Measurements from ENCODE around the gene KIF6.
"Not testable (repeated sequence)": the region's sequence is repeated elsewhere in the genome, so short reads cannot be mapped to it uniquely, and the experiment has no call there.

KIF6 gene

GRCh38 chr6:39707962-39708683, 17.1 kb downstream of the KIF6 start:
- DNase-seq (ENCODE audit: low read depth, low spot score) = no peak

GRCh38 chr6:39706819-39707335, 18.3 kb downstream of the KIF6 start:
- DNase-seq (ENCODE audit: low read depth, low spot score) = no peak

GRCh38 chr6:39702265-39702664, 22.9 kb downstream of the KIF6 start:
- no peak for DNase-seq (ENCODE audit: low read depth, low spot score)

GRCh38 chr6:39700362-39700761, 24.8 kb downstream of the KIF6 start:
- no peak for DNase-seq (ENCODE audit: low read depth, low spot score)

GRCh38 chr6:39698789-39699188, 26.4 kb downstream of the KIF6 start:
- no peak for DNase-seq (ENCODE audit: low read depth, low spot score)

- DNase-seq (ENCODE audit: low read depth, low spot score) = no peak
These were observed 28.0 kb downstream of the KIF6 start for GRCh38 chr6:39696986-39697788.

GRCh38 chr6:39695447-39695846, 29.8 kb downstream of the KIF6 start:
- no peak for DNase-seq (ENCODE audit: low read depth, low spot score)

- no peak for DNase-seq (ENCODE audit: low read depth, low spot score)
These were observed 32.0 kb downstream of the KIF6 start for GRCh38 chr6:39693206-39693605.

- no peak for DNase-seq (ENCODE audit: low read depth, low spot score)
These were observed 36.7 kb downstream of the KIF6 start for GRCh38 chr6:39688494-39688893.

- no peak for DNase-seq (ENCODE audit: low read depth, low spot score)
These were observed 38.2 kb downstream of the KIF6 start for GRCh38 chr6:39686976-39687375.

GRCh38 chr6:39685938-39686337, 39.3 kb downstream of the KIF6 start:
- DNase-seq (ENCODE audit: low read depth, low spot score) = no peak

- DNase-seq (ENCODE audit: low read depth, low spot score) = no peak
These were observed 39.8 kb downstream of the KIF6 start for GRCh38 chr6:39685489-39685826.

GRCh38 chr6:39684790-39685488, 40.3 kb downstream of the KIF6 start:
- no peak for DNase-seq (ENCODE audit: low read depth, low spot score)

GRCh38 chr6:39681674-39682121, 43.5 kb downstream of the KIF6 start:
- DNase-seq (ENCODE audit: low read depth, low spot score) = no peak

GRCh38 chr6:39678914-39679313, 46.3 kb downstream of the KIF6 start:
- DNase-seq (ENCODE audit: low read depth, low spot score) = no peak

GRCh38 chr6:39677318-39677717, 47.9 kb downstream of the KIF6 start:
- not testable (repeated sequence) for DNase-seq (ENCODE audit: low read depth, low spot score)

- no peak for DNase-seq (ENCODE audit: low read depth, low spot score)
These were observed 54.7 kb downstream of the KIF6 start for GRCh38 chr6:39670519-39670918.

- no peak for DNase-seq (ENCODE audit: low read depth, low spot score)
These were observed 55.2 kb downstream of the KIF6 start for GRCh38 chr6:39669973-39670342.

- no peak for DNase-seq (ENCODE audit: low read depth, low spot score)
These were observed 55.8 kb downstream of the KIF6 start for GRCh38 chr6:39669207-39669972.

- no peak for DNase-seq (ENCODE audit: low read depth, low spot score)
These were observed 58.3 kb downstream of the KIF6 start for GRCh38 chr6:39666706-39667489.

GRCh38 chr6:39665861-39666260, 59.3 kb downstream of the KIF6 start:
- no peak for DNase-seq (ENCODE audit: low read depth, low spot score)

Measured in activated naive CD8-positive, alpha-beta T cell treated with anti-CD3 and anti-CD28 coated beads, Interleukin-2, amount 50 U/mL, for 16 hours (primary cell).